GM19397 (cell line): ENCODE measurements around the gene ZNF346.

Experiments used
- ATAC-seq: cut with Tn5 transposase; IDR thresholded peaks from one replicate; pipeline ENCODE4 v1.9.1; 2021; ENCODE audit warnings: mild to moderate bottlenecking, moderate library complexity; ENCODE audit not compliant: unreplicated experiment

Gene ZNF346

DNA sequence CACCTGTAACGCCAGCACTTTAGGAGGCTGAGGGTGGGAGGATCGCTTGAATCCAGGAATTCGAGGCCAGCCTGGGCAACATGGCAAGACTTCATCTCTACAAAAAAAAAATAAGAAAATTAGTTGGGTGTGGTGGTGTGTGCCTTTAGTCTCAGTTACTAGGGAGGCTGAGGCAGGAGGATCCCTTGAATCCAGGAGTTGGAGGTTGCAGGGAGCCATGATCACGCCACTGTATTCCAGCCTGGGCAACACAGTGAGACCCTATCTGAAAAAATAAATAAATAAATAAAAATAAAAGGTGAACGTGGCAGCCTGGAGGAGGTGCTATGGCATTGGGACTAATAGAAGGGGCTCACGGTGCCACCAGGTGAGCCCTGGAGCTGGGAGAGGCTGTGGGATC is 71.3 kb downstream of the ZNF346 start:
- ATAC-seq = no peak

DNA sequence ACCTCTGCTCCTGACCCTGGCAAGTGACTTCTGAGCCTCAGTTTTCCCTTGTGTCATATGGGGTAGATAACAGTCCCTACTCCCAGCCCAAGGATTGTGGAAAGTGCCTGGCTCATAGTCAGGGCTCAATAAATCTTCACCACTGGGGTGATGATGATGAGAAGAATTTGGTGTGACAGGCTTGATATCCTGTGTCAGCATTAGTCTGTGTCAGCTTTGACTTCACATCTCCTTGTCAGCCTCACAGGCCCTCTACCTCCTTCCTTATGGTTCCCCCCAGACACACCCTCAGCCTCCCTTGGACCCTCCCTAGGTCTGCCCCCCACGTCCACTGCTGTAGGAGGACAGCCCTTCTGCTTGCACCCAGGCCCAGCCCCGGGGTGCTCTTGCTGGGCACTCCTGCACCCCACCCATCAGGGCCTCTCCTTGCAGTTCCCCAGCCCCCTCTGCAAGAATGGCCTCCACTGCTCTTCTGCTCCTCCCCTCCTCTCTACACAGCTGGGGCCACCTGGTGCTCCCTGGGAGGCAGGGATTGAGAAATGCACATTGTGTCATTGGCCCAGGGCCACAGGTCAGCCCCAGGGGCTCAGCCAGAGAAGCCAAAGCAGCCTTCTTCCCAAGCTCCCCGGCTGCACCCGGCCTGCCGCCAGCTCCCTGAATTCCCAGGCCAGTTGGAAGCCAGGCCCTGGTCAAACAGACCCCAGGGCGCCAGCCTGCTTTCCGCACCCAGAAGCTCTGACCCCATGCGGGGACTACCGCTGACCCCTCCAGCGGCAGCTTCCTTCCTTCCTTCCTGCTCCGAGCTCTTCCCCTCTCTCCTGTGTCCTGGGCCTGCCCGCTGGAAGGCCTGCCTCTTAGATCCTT is 72.0 kb downstream of the ZNF346 start:
- no peak for ATAC-seq

DNA sequence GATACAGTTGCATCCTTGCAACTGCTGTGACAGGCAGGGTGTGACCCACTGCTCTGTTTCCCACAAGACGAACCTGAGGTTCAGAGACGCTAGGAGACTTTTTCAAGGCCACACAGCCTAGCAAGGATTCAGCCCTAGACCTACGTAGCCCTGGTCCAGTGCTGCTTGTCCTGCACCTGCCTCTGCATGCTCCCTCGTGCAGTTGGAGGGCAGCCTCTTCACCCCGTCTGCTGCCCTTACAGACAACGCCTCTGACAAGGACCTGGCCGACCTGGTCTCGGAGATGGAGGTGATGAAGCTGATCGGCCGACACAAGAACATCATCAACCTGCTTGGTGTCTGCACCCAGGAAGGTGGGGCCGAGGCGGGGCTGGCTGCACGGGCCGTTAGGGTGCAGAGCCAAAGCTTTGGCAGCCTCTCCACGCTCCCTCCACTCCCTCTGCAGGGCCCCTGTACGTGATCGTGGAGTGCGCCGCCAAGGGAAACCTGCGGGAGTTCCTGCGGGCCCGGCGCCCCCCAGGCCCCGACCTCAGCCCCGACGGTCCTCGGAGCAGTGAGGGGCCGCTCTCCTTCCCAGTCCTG is 72.7 kb downstream of the ZNF346 start:
- no peak for ATAC-seq

DNA sequence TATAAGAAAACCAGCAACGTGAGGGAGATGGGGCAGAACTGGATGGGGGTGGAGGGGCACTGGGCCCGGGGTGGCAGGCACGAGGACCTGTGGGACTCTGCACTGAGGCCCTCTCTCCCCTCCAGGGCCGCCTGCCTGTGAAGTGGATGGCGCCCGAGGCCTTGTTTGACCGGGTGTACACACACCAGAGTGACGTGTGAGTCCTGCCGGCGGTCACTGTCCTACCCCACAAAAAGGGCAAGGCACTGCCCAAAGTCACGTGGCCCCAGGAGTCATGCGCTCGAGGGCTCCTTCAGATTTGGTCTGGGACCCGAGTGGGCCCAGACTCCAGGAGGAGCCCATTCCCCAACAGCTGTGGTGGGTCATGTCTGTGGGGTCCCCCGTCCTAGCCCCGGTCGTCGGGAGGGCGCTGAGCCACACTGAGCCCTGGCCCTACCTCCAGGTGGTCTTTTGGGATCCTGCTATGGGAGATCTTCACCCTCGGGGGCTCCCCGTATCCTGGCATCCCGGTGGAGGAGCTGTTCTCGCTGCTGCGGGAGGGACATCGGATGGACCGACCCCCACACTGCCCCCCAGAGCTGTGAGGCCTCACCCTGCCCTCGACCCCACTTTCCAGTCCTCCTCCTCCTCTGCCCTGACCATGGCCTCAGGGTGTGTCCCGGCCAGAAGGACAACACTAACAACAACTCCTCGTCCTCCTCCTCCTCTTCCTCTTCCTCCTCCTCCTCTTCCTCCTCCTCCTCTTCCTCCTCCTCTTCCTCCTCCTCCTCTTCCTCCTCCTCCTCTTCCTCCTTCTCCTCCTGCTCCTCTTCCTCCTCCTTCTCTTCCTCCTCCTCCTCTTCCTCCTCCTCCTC is 73.9 kb downstream of the ZNF346 start:
- no peak for ATAC-seq

DNA sequence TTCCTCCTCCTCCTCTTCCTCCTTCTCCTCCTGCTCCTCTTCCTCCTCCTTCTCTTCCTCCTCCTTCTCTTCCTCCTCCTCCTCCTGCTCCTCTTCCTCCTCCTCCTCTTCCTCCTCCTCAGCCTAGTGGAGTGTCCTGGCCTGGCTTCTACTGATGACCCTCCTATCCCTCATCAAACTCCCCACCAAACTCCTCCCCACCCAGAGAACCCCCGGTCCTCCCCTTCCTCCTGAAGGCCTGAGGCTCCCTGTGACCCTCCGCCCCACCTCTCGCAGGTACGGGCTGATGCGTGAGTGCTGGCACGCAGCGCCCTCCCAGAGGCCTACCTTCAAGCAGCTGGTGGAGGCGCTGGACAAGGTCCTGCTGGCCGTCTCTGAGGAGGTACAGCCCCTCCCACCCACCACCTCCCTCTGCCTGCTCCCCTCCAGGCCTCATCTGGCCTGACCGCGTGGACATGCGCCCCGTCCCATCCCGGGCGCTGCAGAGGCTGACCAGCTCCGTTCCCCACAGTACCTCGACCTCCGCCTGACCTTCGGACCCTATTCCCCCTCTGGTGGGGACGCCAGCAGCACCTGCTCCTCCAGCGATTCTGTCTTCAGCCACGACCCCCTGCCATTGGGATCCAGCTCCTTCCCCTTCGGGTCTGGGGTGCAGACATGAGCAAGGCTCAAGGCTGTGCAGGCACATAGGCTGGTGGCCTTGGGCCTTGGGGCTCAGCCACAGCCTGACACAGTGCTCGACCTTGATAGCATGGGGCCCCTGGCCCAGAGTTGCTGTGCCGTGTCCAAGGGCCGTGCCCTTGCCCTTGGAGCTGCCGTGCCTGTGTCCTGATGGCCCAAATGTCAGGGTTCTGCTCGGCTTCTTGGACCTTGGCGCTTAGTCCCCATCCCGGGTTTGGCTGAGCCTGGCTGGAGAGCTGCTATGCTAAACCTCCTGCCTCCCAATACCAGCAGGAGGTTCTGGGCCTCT is 74.8 kb downstream of the ZNF346 start:
- no peak for ATAC-seq

DNA sequence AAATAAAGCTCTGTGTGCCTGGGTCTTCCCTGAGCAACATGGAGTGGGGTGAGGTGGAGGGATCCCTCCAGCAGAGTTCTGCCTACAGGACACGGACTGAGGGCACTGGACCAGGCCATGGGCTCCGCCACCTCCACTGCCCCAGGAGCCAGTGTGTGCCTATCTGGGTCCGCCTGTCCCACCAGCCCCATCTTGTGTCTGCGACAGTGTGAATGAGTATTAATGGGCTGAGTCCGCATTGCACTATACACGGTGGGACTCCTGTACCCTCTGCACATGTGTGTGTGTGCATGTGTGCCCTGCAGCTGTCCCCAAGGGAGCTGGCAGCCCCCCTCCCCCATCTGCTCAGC is 75.6 kb downstream of the ZNF346 start:
- ATAC-seq = no peak

DNA sequence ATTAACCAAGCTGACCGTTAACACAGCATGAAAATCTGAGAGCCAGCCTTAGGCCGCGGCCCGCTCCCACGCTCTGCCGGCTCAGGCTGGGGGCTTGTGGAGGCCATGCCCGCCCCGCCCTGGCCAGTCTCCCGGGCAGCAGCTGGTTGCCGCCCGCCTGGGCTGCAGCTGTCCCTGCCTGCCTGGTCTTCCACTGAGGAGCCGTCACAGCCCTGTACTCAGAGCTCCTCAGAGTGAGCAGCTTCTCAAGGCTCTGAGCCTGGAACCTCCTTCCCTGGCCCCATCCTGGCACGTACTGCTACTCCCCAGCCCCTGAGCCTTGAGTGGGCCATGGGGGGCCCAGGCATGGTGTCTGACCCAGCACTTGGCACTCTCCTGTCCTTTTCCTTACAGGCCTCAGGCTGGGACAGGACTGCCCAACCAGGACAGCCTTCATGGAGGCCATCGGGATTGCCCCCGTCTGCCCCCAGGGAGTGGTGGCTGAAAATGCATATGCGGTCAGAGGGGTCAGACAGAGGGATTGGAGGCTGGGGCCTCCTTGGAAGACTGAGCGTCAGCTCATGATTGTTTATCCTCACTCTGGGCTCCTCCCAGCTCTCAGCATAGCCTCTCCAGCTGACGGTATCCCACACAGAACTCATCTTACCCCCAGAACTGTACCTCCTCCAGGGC is 76.1 kb downstream of the ZNF346 start:
- no peak for ATAC-seq

DNA sequence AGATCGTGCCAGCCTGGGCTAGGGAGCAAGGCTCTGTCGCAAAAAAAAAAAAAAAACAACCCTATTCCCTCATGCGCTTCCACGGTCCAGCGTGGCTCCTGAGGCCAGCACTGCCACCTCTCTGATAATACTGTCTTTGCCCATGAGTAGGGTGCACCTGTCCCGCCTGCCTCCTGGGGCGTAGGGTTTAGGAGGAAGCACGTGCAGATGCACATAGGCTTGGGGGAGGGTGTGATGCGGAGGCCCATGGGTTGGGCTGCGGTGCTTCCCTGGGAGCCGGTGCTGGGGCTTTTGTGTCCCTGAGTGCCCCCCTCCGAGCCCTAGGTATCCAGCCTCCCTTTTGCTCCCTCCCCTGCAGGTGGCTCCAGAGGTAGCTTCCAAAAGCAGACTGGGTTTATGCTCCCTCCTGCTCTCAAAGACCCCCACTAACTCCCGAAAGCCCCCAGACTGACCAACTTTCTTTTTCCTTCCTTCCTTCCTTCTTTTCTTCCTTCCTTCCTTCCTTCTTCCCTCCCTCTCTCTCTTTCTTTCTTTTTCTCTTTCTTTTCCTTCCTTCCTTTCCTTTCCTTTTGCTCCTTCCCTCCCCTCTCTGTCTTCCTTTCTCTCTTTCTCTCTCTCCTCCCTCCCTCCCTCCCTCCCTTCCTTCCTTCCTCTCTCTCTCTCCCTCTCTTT is 77.1 kb downstream of the ZNF346 start:
- ATAC-seq = no peak

DNA sequence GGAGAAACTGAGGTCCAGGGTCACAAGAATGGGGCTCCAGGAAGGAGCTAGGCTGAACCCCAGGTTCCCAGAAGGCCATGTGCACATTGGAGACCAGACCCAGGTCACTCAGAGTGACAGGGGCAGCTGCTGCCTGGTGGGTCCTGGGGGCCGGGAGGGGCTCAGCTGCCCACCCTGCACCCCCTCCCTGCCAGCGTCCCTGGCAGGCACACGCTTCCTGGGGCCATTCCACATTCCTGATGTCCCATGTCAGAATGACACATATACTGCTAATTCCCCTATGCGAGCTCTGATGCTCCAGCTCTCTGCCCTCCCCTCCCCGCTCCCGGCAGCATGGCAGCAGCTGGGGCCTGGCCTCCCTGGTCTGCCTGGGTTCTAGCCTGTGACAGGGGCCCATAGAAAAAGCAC is 78.2 kb downstream of the ZNF346 start:
- no peak for ATAC-seq

DNA sequence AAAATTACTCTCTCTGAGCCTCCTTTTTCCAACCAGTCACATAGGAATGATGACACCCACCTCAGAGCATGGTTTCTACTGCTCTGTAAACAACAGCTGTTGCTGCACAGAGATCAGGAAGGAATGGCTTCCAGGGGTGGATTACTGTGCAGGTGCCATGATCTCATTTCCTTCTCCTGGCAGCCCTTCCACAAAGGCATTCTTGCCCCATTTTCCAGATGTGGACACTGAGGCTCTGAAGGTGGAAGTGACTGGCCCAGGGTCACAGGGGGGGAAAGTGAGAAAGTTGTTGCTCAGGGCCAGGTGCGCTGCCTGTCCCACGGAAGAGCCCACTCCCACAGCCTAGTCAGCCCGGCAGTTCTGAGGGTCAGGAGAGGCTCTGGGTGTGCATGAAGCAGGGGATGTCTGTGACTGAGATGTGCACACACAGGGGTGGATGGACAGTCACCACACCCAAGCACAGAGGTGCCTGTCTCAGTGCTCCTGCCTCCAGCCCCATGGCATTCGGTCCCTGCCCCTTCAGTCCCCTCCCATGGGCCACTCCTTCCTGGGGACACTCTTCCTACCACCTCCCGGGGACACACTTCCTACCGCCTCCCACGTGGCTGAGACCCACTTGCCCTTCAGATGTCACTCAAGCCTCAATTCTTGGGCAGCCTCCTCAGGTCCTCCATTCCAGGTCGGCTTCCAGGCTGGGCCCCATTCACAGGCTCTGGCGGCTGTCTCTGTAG is 81.2 kb downstream of the ZNF346 start:
- no peak for ATAC-seq

DNA sequence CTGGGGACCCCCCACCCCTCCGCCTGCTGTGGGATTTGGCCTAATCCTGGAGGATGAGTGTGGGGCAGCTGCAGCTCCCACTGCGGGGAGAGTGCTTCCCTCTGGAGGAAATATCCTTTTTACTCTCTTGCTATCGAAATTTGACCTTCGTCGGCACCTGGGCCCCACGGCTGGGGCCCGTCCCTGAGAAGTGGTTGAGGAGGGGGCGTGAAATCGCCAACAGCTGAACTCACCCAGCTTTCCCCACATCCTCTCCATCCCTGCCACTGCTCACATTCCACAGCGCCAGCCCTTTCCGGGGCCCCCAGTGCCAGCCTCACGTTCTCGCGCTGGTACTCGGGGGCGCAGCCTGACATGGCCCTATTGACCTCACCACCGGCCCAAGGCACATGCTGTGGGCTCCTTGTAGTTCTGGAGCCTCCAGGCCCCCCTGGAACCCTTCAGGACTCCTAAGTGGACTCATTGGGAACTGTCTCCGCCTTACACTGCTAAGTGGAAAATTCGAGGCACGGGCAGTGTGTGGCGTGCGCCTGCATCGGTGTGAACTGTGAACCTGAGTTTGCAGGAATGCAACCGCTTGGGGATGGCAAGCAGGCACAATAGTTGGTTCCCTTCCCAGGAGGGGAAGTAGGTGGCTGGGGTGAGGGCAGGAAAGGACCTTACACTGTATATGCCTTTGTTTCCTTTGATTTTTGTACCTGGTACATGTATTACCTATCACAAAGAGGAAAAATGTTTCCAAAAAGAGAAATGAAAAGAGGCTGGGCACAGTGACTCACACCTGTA is 83.4 kb downstream of the ZNF346 start:
- ATAC-seq = no peak

DNA sequence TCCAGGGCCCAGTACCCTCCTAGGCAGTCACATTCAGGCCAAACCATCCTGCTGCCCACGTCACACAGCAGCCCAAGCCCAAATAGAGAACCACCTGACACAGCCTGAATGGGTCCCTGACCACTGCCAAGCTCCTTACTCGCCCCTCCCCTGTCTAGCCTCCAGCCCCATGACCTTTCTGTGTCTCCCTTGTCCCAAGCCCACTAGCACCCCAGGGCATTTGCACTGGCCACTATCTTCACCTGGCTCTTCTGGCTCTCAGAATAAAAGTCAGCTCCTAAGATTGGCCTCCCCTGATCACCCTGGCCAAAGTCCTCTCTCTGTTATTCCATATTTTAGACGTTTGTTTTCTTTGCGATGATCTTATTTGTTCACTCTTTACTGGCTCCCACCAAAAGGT is 84.7 kb downstream of the ZNF346 start:
- no peak for ATAC-seq

DNA sequence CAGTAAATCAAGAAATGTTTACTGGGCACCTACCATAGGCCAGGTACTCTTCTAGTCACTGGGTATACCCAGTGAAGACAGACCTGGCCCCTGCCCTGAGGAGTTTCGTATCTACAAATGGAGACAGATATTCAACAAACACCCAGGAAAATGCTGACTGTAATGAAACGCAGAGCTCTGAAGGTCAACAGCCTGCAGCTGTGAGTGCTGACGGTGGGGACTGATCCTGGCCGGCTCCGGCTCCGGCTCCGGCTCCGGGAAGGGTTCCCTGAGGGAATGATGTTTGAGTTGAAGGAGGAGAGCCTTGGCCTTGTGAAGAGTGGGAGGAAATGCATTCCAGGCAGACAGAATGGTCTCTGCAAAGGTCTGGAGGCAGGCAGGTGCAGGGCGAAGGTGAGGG is 87.3 kb downstream of the ZNF346 start:
- ATAC-seq = no peak

DNA sequence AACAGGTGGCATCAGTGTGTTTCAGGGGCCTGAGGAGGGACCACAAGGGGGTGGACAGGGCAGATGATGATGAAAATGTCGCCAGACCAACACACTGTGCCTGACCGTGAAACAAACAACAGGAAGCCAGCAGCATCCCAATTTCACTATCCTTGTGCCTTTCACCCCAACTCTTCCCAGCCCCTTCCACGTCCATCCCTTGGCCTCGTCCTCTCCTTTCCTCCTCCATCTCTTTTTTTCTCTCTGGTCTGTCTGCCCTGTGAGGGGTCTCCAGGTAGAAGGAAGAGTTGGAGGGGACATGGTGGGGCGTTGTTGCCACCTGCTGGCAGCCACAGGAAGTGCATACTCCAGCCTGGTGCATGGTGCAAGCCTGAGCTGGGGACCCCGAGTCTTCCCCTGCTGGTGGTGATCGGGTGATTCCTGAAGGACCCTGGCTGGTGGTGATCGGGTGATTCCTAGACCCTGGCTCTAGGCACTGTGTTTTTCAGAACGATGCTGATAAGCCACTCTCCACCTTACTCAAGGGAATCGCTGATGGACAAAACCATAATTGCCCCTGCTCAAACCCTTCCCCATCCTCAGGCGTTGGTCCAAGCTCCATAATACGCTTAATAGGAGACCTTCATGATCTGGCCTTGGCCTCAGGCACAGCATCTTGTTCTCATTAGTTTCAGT is 89.4 kb downstream of the ZNF346 start:
- ATAC-seq = no peak

DNA sequence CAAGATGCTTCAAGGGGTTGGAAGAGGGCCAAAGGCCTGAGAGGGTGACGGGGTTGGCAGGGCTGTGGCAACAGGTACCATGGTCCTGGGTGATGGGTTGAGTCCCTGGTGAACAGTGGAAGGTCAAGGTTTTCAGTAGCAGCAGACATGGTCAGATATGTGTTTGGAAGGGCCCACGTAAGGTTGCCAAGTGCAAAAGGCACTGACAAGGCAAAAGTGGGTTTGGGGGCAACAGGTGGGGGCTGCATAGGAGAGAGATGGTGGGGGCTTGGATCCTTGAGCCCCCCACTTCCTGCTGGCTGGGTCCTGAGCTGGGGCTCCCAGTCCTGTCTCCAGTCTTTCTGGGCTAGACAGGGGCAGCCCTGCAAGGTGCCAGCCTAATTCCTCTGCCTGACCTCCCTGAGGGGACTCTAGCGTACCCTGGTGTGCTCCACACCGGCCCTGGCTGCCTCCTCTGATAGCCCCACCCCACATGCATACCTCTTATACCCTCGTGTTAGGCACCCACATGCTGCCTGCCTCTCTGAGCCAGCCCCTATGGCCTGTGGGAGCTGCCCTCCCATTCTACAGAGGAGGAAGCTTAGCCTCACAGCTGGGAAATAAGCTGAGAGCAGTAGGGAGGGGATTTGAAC is 90.2 kb downstream of the ZNF346 start:
- ATAC-seq = no peak

DNA sequence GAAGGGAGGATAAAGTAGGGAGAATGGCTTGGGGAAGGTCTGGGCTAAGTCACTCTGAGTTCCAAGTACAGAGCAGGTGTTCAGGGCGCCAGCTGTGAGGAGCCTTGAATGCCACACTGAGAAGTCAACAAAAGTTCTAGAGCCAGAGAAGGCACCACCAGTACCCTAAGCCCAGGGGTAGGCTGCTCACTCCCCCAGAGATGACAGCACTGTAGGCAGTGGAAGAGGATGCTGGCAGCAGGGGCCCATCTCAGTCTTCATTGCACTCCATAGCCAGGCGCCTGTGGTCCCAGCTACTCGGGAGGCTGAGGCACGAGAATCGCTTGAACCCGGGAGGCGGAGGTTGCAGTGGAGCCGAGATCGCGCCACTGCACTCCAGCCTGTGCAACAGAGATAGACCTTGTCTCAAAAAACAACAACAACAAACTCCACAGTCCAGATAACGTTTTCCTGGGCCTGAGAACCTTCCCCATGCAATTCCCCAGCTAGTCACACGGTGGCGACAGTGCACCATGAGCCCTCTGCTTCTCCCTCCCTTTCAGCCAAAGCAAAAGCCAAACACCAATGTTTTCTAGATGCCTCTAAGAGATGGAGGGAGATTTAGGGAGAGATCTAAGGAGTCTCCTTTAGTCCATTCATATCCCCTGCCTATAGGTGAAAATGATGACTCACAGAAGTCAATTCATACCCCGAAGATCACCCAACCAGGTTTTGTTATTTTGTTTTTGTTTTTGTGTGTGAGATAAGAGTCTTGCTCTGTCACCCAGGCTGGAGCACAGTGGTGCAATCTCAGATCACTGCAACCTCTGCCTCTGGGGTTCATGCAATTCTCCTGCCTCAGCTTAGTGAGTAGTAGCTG is 91.3 kb downstream of the ZNF346 start:
- no peak for ATAC-seq
